Measurements from ENCODE around the gene FAM3A. TPM values are rescaled to one million over a fixed set of nuclear protein-coding genes. Genes with fewer than 3 reads are reported as not detected.

The FAM3A gene
- total RNA-seq, 1 experiment from 2014 or later = 36.8 TPM

GRCh38 chrX:154507673-154508383 lies 8.2 kb downstream of the FAM3A start:
- H3K27me3 Mint-ChIP-seq (ENCODE audit: unreplicated experiment) = no peaks in the 10 kb centered on the region
- no peak overlapping the region for H3K27ac Mint-ChIP-seq (ENCODE audit: unreplicated experiment)
- no peak for DNase-seq
- peaks cover 18% of the 10 kb centered on the region for H3K36me3 Mint-ChIP-seq (ENCODE audit: insufficient read depth, unreplicated experiment)
- TF ChIP-seq, protein P1, sequence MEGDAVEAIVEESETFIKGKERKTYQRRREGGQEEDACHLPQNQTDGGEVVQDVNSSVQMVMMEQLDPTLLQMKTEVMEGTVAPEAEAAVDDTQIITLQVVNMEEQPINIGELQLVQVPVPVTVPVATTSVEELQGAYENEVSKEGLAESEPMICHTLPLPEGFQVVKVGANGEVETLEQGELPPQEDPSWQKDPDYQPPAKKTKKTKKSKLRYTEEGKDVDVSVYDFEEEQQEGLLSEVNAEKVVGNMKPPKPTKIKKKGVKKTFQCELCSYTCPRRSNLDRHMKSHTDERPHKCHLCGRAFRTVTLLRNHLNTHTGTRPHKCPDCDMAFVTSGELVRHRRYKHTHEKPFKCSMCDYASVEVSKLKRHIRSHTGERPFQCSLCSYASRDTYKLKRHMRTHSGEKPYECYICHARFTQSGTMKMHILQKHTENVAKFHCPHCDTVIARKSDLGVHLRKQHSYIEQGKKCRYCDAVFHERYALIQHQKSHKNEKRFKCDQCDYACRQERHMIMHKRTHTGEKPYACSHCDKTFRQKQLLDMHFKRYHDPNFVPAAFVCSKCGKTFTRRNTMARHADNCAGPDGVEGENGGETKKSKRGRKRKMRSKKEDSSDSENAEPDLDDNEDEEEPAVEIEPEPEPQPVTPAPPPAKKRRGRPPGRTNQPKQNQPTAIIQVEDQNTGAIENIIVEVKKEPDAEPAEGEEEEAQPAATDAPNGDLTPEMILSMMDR (IDR thresholded peaks at IDR 0.05; ENCODE audit: unreplicated experiment) = no peak
- BruUV-seq (replicated peaks) = no TSS peak
- no peaks in the 10 kb centered on the region for H3K4me1 Mint-ChIP-seq (ENCODE audit: low read depth, unreplicated experiment)
- CTCF ChIA-PET = no interaction called here
- intact Hi-C loops (cut with micrococcal nuclease; ENCODE audit: unreplicated experiment) = no loop called here
- no peak overlapping the region for H3K4me3 Mint-ChIP-seq (ENCODE audit: low read depth, unreplicated experiment)
- H3K9me3 Mint-ChIP-seq (ENCODE audit: low read depth, unreplicated experiment) = no peaks in the 10 kb centered on the region

DNA sequence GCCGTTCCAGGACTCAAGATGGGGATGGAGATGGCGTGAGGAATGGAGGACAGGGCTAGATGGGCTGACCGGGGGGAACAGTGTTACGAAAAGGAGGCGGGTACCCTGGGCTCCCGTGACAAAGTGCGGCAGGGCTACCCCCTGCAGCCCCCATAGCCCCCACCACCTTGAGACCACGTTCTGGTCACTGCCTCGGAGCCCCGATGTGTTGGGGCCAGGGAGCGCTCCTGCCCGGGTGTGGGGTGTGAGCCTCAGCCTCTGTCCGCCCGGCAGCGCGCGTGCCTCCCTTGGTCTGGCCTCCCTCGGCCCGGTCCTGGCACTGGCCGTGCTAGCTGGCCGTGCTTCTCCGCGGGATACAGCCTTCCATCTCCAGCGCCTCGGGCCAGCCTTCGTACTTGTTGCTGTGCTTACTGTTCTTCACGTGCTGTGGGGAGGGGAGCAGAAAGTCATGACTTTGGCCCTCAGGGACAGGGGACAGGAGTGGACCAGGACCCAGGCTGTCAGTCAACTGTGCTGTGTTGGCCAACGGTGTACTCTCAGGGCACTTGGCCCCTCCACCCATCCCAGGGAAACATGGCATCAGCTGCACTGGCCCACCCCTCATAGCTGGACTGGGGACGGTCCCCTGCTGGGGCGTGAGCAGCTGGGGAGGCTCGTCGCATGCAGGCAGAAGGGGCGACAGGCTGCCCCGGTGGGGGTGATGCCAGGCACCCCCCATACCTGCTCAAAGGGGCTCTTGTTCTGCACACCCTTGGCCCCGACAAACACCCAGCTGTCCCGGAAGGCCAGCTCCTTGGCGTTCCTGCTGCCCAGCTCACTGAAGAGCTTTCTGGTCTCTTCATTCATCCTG lies 9.3 kb downstream of the FAM3A start:
- Mint-ChIP-seq H3K4me1 (ENCODE audit: low read depth, unreplicated experiment) (no peaks in the 10 kb centered on the region), H3K27me3 (ENCODE audit: unreplicated experiment) (no peaks in the 10 kb centered on the region), H3K36me3 (ENCODE audit: insufficient read depth, unreplicated experiment) (peaks cover 15% of the 10 kb centered on the region), H3K9me3 (ENCODE audit: low read depth, unreplicated experiment) (no peaks in the 10 kb centered on the region), H3K4me3 (ENCODE audit: low read depth, unreplicated experiment) (no peak overlapping the region), H3K27ac (ENCODE audit: unreplicated experiment) (no peak overlapping the region)
- TF ChIP-seq, protein P1 (IDR thresholded peaks at IDR 0.05; ENCODE audit: unreplicated experiment) = no peak
- no peak for DNase-seq
- BruUV-seq (replicated peaks) = TSS peak; percentile 21
- CTCF ChIA-PET = no interaction called here
- intact Hi-C loops (cut with micrococcal nuclease; ENCODE audit: unreplicated experiment) = no loop called here

DNA sequence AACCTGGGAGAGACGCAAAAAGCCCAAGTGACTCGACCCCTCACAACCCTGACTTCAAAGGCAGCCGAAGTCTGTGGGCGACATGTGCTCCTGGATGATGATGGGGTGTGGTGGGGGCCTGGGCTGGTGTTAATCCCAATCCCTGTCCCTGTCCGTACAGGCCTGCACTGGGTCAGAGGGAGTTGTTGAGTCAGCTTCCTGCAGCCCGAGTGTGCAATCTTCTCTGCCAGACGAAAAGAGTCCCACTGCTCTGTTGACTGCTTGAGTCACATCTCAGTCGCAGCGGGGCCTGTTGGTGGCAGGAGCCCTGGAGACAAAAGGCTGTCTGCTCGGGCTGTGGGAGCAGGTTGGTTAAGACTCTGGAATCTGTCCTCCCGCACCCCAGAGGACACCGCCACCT lies 10.3 kb downstream of the FAM3A start:
- H3K4me1 Mint-ChIP-seq (ENCODE audit: low read depth, unreplicated experiment) = no peaks in the 10 kb centered on the region
- CTCF ChIA-PET = no interaction called here
- no peak overlapping the region for H3K27ac Mint-ChIP-seq (ENCODE audit: unreplicated experiment)
- no peak for DNase-seq
- H3K4me3 Mint-ChIP-seq (ENCODE audit: low read depth, unreplicated experiment) = no peak overlapping the region
- no peaks in the 10 kb centered on the region for H3K27me3 Mint-ChIP-seq (ENCODE audit: unreplicated experiment)
- H3K9me3 Mint-ChIP-seq (ENCODE audit: low read depth, unreplicated experiment) = no peaks in the 10 kb centered on the region
- TF ChIP-seq, protein P1 (IDR thresholded peaks at IDR 0.05; ENCODE audit: unreplicated experiment) = no peak
- intact Hi-C loops (cut with micrococcal nuclease; ENCODE audit: unreplicated experiment) = no loop called here
- peaks cover 12% of the 10 kb centered on the region for H3K36me3 Mint-ChIP-seq (ENCODE audit: insufficient read depth, unreplicated experiment)
- no TSS peak for BruUV-seq (replicated peaks)

GRCh38 chrX:154502989-154503388 lies 13.0 kb downstream of the FAM3A start:
- Mint-ChIP-seq H3K27me3 (ENCODE audit: unreplicated experiment) (no peaks in the 10 kb centered on the region), H3K36me3 (ENCODE audit: insufficient read depth, unreplicated experiment) (peaks cover 9% of the 10 kb centered on the region), H3K9me3 (ENCODE audit: low read depth, unreplicated experiment) (no peaks in the 10 kb centered on the region), H3K27ac (ENCODE audit: unreplicated experiment) (no peak overlapping the region), H3K4me1 (ENCODE audit: low read depth, unreplicated experiment) (no peaks in the 10 kb centered on the region), H3K4me3 (ENCODE audit: low read depth, unreplicated experiment) (no peak overlapping the region)
- no peak for DNase-seq
- CTCF ChIA-PET = no interaction called here
- intact Hi-C loops (cut with micrococcal nuclease; ENCODE audit: unreplicated experiment) = no loop called here
- no TSS peak for BruUV-seq (replicated peaks)
- TF ChIP-seq, protein P1 (IDR thresholded peaks at IDR 0.05; ENCODE audit: unreplicated experiment) = no peak
